Neural progenitor cell (in vitro differentiated cells): Measurements from ENCODE around the gene TSPAN18.

Source experiments
- CTCF ChIP-seq: fragments of 200-600 bp; sonication (generic); IDR thresholded peaks from 2 replicates; pipeline ENCODE4 v1.5.1; 2017; ENCODE audit warnings: antibody characterized with exemption, mild to moderate bottlenecking
- EZH2 ChIP-seq: fragments of 200-600 bp; sonication (generic); IDR thresholded peaks from 2 replicates; pipeline ENCODE4 v1.6.1; 2017; ENCODE audit warnings: antibody characterized with exemption, mild to moderate bottlenecking, moderate library complexity
- EZH2phosphoT487 ChIP-seq: fragments of 200-600 bp; sonication (generic); IDR thresholded peaks from 2 replicates; pipeline ENCODE4 v1.6.1; 2017; ENCODE audit warnings: antibody characterized with exemption

- no peak for TF ChIP-seq CTCF
- no peak for TF ChIP-seq EZH2
- TF ChIP-seq EZH2phosphoT487: no peak
These were observed 27.3 kb downstream of the TSPAN18 start for GRCh38 chr11:44753961-44754645.
